ENCODE measurements around the gene OR10C1.
"Not testable (repeated sequence)": the region's sequence is repeated elsewhere in the genome, so short reads cannot be mapped to it uniquely, and the experiment has no call there.

OR10C1 gene

GRCh38 chr6:29439006-29439405 lies at the start of gene OR10C1:
Gene OR10C1 (plus strand): TSS chr6:29439306. CDS start chr6:29440016, 710 bp downstream.
- FAIRE-seq = no peak

- no peak for FAIRE-seq
These were observed 43.8 kb upstream of the OR10C1 start, which contains the start of gene OR12D2 for GRCh38 chr6:29395331-29395730. Gene OR12D2 (plus strand): TSS chr6:29395631. CDS start chr6:29396700, 1,069 bp downstream.

GRCh38 chr6:29399525-29399924 lies 39.6 kb upstream of the OR10C1 start:
- FAIRE-seq = no peak

- no peak for FAIRE-seq
These were observed 35.3 kb upstream of the OR10C1 start for GRCh38 chr6:29403801-29404200.

GRCh38 chr6:29414588-29414987 lies 24.5 kb upstream of the OR10C1 start, which contains the start of gene OR12D1:
Gene OR12D1 (plus strand): TSS chr6:29414928.
- FAIRE-seq = no peak

- no peak for FAIRE-seq
These were observed 19.6 kb upstream of the OR10C1 start for GRCh38 chr6:29419516-29419915.

- no peak for FAIRE-seq
These were observed 14.9 kb upstream of the OR10C1 start for GRCh38 chr6:29424168-29424567.

GRCh38 chr6:29424575-29424974 lies 14.5 kb upstream of the OR10C1 start:
- no peak for FAIRE-seq

- FAIRE-seq = no peak
These were observed 14.0 kb upstream of the OR10C1 start for GRCh38 chr6:29425075-29425474.

- no peak for FAIRE-seq
These were observed 12.5 kb upstream of the OR10C1 start for GRCh38 chr6:29426654-29427053.

- FAIRE-seq = not testable (repeated sequence)
These were observed 2.4 kb upstream of the OR10C1 start for GRCh38 chr6:29436730-29437129.

GRCh38 chr6:29442719-29443118 lies 3.6 kb downstream of the OR10C1 start:
- FAIRE-seq = no peak

GRCh38 chr6:29444031-29444430 lies 4.9 kb downstream of the OR10C1 start:
- FAIRE-seq = not testable (repeated sequence)

- no peak for FAIRE-seq
These were observed 8.6 kb downstream of the OR10C1 start for GRCh38 chr6:29447670-29448069.

- no peak for FAIRE-seq
These were observed 12.5 kb downstream of the OR10C1 start for GRCh38 chr6:29451471-29452193.

- no peak for FAIRE-seq
These were observed 17.9 kb downstream of the OR10C1 start, which contains the start of the genes OR11A1 and OR2H1 for GRCh38 chr6:29456971-29457370. Gene OR11A1 (minus strand): TSS chr6:29457071. CDS start chr6:29427641, 29,430 bp downstream. Gene OR2H1 (plus strand): TSS chr6:29457155. CDS start chr6:29461770, 4,615 bp downstream.

- no peak for FAIRE-seq
These were observed 22.1 kb downstream of the OR10C1 start for GRCh38 chr6:29461021-29461814.

GRCh38 chr6:29462022-29462421 lies 22.9 kb downstream of the OR10C1 start:
- FAIRE-seq = no peak

- FAIRE-seq = no peak
These were observed 26.2 kb downstream of the OR10C1 start for GRCh38 chr6:29465279-29465678.

- FAIRE-seq = no peak
These were observed 26.7 kb downstream of the OR10C1 start for GRCh38 chr6:29465801-29466200.

- no peak for FAIRE-seq
These were observed 27.1 kb downstream of the OR10C1 start for GRCh38 chr6:29466241-29466640.

GRCh38 chr6:29474996-29475395 lies 35.9 kb downstream of the OR10C1 start:
- no peak for FAIRE-seq

GRCh38 chr6:29477923-29478450 lies 38.9 kb downstream of the OR10C1 start:
- FAIRE-seq = no peak

GRCh38 chr6:29478740-29479139 lies 39.6 kb downstream of the OR10C1 start:
- no peak for FAIRE-seq
